HG02885 (cell line): ENCODE measurements around the gene STAT6.
"Not testable (repeated sequence)": the region's sequence is repeated elsewhere in the genome, so short reads cannot be mapped to it uniquely, and the experiment has no call there.

Experiments used
- ATAC-seq: cut with Tn5 transposase; IDR thresholded peaks from one replicate; pipeline ENCODE4 v1.9.1; 2021; ENCODE audit warnings: mild to moderate bottlenecking; ENCODE audit not compliant: unreplicated experiment, poor library complexity

Gene STAT6

DNA sequence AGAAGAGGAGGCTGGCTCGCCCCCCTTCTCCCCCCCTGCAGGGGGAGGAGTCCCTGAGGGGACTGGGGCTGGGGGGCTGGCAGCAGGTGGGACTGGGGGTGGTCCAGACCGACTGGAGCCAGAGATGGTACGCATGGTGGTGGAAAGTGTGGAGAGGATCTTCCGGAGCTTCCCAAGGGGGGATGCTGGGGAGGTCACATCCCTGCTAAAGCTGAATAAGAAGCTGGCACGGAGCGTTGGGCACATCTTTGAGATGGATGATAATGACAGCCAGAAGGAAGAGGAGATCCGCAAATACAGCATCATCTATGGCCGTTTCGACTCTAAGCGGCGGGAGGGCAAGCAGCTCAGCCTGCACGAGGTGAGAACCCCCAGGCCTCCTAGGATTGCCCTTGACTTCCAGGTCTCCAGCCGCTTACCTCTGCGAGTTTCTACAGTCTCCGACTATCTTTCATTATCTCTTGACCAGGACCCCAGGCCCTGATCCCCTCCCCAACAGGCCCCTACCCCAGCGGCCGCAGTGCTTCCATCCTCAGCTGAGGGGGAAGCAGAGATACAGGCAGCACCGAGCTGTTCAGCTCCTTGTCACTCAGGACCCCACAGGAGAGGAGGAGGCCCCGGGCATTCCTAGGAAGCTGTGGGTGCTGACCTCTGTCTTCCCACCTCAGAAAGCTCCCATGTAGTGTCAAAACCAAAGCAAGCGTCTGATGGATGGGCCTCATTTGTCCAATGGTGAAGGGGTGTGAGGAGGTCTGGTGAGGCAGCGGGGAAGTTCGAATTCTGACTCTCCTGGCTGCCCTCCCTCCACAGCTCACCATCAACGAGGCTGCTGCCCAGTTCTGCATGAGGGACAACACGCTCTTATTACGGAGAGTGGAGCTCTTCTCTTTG, 19.3 kb downstream of the STAT6 start:
- no peak for ATAC-seq

DNA sequence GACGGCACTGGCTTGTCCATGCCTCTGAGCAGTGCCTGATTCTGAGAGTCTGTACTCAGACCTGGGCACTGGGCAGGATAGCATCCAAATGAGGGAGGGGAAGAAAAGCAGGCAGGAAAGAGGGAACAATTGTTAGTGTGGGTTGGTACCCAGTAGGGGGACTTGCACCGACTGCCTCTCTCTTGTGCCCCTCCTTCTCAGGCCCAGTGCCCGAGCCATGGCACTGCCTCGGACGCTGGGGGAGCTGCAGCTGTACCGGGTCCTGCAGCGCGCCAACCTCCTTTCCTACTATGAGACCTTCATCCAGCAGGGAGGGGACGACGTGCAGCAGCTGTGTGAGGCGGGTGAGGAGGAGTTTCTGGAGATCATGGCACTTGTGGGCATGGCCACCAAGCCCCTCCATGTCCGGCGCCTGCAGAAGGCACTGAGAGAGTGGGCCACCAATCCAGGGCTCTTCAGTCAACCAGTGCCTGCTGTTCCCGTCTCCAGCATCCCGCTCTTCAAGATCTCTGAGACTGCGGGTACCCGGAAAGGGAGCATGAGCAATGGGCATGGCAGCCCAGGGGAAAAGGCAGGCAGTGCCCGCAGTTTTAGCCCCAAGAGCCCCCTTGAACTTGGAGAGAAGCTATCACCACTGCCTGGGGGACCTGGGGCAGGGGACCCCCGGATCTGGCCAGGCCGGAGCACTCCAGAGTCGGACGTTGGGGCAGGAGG, 20.1 kb downstream of the STAT6 start:
- ATAC-seq, result no peak

DNA sequence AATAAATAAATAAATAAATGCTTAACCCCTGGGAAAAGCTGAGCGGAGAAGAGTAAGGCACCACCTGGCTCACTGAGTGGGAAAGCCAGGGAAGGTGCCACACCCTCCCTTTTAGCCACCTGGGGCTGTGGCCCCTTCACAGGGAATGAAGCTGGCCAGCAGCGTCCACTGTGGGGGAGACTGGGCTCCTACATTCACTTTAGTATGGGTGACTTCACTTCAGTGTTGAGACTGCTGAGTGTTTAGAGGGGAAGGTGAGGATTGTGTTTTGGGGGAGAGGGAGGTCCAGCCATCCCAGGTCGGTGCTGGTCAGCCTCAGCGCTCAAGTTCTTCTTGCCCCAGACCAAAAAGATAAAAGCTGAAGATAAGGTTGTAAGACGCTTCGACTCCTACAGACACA, 20.7 kb downstream of the STAT6 start:
- ATAC-seq, result no peak

DNA sequence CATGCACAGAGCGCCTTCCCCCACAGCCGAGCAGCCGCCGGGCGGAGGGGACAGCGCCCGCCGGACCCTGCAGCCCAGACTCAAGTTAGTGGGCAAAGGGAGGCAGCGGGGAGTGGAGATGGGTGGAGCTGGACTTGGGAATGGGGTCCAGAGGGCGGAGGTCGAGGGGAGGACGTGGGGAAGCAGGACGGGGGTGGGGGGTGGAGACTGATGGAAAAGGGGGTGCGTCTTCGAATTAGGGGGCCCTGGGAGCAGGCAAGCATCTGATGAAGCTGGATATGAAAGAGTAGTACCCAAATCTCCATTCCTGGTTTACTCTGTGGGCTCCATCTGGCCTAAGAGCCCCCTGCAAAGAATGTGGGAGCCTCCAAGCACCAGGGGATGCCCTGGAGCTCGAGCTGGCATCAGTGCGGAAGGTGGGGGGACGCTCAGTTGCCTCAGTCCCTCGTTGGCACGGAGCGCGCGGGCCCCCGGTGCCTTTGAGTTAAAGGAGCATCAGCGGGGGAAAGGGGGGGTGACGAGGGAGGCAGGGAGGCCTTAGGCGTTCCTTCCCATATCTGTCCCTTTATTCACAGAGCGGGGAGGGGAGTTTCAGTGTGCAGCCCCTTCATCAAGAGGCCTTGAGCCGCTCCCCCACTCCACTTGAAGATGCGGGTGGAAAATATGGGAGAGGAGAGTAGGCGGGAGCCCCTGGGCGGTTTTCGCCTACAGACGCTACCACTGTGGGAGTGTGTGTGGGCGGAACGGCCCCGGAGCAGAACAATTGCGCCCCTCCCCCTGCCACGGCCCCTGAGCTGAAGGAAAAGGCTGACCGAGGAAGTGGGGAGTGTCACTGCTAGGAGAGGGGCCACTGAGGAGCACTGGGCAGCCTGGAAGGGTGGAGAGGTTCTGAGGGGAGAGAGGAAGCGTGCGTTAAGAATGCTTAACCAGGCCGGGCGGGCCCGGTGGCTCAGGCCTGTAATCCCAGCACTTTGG, 21.6 kb downstream of the STAT6 start:
- ATAC-seq, result no peak

DNA sequence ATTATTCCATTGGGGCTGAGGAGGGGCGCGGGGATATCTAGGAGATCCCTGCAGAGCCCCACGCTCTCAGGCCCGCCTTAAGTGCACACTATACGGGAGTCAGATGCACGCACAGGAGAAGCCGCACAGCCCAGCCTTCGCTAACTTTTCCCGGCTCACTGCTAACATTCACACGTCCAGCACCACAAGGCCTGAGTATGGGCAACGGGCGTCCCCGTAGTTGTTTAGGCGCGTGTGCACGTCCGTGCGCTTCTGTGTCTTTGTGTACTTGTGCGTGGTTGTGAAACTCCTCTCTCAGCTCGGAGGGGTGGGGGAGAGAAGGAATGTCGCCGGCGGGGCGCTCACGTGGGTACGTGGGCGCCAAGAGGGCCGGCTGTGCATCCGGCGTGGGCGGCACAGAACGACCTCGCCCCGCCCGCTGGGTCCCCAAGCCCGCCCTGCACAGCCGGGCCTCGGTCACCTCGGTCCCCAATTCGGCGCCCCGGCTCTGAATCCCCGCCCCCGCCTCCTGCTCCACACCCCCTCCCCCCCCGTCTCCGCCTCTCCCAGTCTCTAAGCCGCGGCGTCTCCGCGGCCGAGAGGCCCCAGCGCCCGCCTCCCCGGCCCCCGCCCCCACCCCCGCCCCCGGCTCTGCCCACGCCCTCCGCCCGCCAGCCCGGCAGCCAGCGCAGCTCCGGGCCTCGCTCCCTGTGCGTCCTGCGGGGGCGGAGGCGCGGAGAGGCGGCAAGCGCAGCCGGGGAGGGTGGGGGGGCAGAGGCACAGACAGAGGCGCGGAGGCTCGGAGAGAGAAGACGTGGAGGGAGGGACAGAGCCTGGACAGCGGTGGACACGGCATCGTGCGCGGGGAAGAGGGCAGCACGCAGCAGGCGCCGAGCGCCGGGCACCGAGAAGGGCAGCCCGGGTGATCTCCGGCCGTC, 22.6 kb downstream of the STAT6 start, which contains the start of gene NAB2:
TSS of gene NAB2 (plus strand) at position 761 of the 917 bp plus-strand sequence. CDS start 158 bp downstream, outside the sequence.
- ATAC-seq, result peak; percentile 57

DNA sequence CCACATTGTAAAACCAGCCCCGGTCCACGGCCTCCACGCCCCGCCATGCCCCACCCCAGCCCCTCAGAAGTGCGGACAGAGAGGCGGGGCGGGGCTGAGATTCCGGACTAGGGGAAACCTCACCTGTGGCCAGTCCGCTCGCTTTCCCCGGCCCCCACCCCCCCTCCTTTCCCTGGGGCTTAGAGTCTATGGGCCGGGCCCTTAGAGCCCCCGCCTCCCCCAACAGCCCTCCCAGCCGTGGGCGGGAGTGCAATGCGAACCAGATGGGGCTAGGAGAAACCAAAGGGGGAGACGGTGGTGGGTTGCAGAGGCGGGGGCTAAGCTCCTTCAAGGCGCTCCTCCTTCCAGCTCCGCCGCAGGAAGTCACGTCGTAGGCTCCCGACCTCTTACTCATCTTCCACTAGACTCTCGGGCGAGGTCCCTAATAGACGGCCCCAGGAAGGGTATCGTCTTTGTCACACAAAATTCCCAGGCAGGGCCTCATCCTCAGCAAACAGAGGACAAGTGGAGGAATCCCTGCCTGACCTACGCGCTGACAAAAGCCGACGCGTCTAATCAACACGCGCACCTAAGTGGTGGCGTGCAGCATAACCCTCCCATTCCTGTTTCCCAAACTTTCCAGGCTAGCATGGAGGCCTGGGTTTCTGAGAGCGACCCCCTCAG, 23.3 kb downstream of the STAT6 start:
- peak; percentile 38 for ATAC-seq

DNA sequence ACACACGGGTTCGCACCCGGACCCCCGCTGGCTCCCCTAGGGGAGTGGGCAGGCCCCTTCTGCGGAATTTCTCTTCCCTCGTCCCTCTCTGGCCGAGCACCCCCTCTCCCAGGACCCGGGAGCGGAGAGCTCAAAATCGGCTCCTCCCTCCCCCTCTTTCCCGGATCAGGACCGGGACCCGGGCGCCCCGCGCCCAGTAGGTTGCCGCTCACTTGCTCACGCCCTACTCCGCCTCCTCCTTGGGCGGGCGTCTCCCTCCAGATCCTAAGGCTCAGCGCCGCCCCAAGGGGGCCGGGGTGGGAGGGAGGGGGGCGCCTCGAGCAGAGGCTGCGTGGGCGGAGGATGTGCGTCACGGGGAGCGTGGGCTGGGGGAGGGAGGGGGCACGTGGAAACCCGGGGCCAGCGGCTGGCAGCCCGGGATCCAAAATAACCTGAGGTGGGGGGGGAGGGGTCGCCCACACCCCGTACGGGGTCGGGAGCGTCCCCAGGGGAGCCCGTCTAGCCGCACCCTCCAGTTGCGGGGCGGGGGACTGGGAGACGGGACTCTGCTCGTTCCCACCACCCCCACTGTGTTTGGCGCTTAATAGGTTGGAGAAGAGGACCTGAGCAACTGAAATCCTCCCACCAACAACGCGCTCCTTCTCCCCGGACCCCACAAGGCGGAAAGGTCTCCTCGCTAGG, 24.0 kb downstream of the STAT6 start:
- ATAC-seq, result peak; percentile 40

DNA sequence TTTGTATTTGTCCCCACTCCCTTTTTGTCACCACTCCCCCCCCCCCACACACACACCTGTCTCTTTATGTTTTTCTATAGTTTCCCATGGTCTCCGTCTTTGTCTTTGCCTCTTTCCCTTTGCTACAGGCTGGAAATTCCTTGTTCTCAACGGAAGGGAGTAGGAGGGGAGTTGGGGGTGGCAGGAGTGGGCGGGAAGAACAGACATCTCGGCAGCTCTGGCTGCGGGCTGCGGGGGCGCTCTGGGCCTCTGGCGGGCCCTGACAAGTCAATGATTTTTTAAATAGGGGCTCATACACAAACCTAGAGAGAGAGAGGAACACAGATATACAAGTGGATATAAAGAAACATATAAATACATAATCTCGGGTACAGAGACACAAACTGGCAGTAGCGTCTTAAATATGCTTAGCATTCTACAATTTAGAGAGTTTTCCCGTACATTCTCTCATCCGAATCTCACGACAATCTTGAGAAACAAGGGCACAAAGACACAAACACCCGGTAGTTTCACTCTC, 24.6 kb downstream of the STAT6 start:
- no peak for ATAC-seq

DNA sequence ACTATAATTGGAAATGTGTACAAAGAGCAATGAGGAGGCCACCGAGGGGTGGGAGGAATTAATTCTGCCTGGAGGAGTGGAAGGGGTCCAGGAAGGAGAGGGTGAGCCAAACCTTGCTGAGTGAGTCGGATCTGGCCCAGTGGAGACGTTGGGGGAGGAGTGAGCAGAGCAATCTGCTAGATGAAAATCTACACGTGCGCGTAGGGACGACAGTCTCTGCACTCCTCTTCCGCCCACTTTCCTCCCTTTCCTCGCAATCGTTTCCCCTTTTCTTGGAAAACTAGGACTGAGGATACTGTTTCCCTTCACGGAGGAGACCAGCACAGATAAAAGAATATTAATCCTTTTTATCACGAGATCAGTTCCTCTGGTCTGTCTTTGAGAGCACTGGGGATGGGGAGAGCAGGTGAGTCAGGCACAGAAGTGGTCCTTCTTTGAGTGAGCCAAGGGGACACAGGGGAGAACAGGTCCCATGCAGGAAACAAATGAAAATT, 25.1 kb downstream of the STAT6 start:
- ATAC-seq, result no peak

DNA sequence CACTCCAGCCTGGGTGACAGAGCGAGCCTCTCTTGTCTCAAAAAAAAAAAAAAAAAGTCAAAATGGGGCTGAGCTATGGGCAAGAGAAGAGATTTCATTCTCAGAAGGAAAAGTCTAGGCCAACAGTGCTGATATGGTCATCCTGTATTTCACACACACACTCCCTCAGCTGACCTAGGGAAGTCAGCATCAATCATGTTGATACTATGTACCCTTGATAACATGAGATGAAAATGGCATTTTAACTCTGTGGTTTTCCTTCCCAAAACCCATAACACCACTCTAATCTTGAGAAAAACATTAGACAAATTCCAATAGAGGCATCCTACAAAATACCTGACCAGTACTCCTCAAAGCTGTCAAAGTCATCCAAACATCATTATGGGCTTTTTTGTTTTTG, 30.3 kb downstream of the STAT6 start:
- no peak for ATAC-seq

DNA sequence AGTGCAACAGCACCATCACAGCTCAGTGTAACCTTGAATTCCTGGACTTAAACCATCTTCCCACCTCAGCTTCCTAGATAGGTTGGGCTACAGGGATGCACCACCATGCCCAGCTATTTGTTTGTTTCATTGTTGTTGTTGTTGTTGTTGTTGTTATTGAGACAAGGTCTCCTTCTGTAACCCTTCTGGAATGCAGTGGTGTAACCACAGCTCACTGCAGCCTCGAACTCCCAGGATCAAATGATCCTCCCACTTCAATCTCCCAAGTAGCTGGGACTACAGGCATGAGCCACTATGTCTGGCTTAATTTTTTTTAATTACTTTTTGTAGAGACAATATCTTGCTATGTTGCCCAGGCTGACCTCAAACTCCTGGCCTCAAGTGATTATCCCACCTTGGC, 31.3 kb downstream of the STAT6 start:
- ATAC-seq, result no peak

DNA sequence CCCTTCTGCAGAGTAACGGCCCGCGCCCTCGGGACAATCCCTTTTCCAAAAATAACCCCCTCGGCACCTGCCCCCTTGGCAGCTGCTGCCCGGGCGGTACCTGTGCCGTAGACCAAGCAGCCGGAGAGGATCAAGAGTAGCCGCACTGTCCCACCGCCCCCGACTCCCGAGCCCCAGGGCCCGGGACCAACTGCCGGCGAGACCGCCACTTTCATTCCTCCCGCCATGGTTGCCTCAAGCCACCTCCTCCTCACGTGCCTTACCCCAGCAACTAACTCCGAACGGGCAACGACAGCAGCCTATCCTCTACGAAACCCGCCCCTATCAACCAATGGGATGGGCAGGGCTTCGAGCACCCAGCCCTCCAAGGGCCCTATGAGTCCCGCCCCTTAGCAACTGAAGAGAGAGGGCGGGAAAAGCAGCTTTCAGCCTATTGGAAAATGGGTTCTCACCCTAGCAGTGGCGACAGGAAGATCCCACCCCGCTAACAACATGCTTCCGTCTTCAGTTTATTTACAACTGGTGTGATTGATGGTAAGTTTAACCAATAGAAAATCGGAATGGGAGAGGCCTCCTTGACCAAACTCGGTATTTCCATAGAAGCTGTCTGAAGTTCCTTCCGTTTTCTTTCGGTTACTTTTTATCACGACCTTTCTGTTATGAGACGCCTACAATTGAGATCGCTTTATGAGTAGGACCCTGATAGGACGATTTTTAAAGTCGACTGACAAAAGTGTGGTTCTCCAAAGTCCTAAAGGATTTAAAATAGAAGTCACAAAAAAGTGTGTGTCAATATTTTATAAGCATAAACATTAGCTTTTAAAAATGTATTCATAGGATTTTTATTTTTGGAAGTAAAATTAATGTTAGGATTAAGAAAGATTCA, 32.4 kb downstream of the STAT6 start, which contains the start of gene NEMP1:
TSS of gene NEMP1 (minus strand) at position 273 of the 886 bp plus-strand sequence. CDS start at position 227, 46 bp downstream.
- peak; percentile 97 for ATAC-seq

DNA sequence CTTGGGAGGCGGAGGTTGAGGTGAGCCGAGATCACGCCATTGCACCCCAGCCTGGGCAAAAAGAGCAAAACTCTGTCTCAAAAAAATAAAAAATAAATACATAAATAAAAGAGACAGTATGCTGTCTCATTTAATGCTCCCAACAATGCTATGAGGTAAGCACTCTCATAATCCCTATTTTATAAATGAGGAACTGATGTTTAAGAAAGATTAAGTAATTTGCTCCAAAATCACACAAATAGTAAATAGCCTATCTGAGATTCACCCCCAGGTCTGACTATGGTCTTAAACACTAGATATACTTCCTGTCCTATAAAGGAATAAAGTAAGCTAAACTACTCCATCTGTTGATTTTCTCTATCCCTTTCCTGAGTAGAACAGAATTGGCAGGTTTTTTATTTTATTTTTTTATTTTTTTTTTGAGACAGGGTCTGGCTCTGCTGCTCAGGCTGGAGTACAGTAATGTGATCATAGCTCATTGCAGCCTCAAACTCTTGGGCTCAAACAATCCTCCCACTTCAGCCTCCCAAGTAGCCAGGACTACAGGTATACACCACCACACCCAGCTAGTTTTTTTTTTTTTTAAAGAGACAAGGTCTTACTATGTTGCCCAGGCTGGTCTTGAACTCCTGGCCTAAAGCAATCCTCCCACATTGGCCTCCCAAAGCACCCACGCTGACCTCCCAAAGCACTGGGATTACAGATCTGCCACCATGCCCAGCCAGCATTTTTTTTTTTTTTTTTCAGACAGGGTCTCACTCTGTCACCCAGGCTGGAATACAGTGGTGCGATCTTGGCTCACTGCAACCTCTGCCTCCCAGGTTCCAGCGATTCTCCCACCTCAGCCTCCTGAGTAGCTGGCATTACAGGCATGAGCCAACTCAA, 37.4 kb downstream of the STAT6 start:
- not testable (repeated sequence) for ATAC-seq

DNA sequence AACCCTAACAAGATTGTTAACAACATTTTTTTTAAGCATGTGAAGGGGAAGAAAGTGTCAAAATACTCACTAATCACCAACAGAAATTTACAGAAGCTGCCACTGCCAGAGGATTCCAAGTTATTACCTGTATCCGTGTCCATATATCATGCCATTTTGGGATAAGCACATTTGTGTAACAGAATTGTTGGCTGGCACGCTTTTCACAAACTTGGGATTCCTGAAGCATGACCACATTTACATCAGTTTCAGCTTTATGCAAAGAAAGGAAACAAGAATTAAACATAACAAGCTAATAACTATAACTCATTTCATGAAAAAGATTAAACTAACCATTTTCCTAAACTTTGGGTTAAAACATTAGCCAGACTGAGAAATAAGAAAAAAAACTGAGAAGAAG, 38.5 kb downstream of the STAT6 start:
- no peak for ATAC-seq

DNA sequence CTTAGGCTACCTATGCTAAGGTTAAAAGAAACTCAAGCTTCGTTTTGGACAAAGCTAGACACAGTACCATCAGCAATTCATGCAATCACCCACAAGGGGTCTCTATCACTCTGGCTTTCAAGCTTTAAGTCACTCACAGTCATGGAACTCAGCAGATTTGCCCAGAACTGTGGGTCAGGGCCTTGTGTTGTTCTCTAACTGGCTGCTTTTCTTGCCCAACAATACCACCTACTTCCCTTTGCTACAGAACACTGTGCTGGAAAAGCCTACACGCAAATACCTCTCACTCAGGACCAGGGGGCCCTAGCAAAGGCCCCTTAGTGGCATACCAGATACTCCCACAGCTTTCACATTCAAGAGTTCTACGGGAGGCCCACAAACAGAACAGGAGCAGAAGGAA, 41.6 kb downstream of the STAT6 start:
- ATAC-seq, result peak; percentile 87

DNA sequence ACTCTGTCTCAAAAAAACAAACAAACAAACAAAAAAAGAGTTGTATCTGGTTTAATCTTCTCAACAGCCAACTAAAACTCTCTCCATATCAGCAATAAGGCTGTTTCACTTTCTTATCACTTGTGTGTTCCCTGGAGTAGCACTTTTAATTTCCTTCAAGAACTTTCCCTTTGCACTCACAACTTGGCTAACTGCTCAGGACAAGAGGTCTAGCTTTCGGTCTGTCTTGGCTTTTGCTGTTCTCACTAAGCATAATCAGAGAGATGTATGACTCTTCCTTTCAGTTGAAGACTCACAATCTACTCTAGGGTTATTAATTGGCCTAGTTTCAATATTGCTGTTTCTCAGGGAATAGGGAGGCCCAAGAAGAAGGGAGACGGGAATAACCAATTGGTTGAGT, 44.9 kb downstream of the STAT6 start:
- ATAC-seq, result no peak
